IPS-18a (cell line): Measurements from ENCODE around the gene PRKCG.
"Not testable (repeated sequence)": the region's sequence is repeated elsewhere in the genome, so short reads cannot be mapped to it uniquely, and the experiment has no call there.

Experiments
- H3K27ac ChIP-seq: one replicate; pipeline ENCODE4 v1.5.1; 2013; ENCODE audit warnings: low read length
- H3K27me3 ChIP-seq: one replicate; pipeline ENCODE4 v1.6.1; 2013; ENCODE audit warnings: mild to moderate bottlenecking, low read length; ENCODE audit not compliant: control insufficient read depth, insufficient read depth
- H3K36me3 ChIP-seq: one replicate; pipeline ENCODE4 v1.6.1; 2013; ENCODE audit warnings: low read depth, low read length; ENCODE audit not compliant: control insufficient read depth
- H3K4me1 ChIP-seq: one replicate; pipeline ENCODE4 v1.6.1; 2013; ENCODE audit warnings: low read depth, low read length; ENCODE audit not compliant: control insufficient read depth
- H3K4me3 ChIP-seq: one replicate; pipeline ENCODE4 v1.5.1; 2013; ENCODE audit warnings: low read length
- H3K9ac ChIP-seq: one replicate; pipeline ENCODE4 v1.6.1; 2013; ENCODE audit warnings: mild to moderate bottlenecking, low read length, moderate library complexity
- H3K9me3 ChIP-seq: one replicate; pipeline ENCODE4 v1.6.1; 2013; ENCODE audit warnings: low read depth, low read length; ENCODE audit not compliant: control insufficient read depth

The PRKCG gene

DNA sequence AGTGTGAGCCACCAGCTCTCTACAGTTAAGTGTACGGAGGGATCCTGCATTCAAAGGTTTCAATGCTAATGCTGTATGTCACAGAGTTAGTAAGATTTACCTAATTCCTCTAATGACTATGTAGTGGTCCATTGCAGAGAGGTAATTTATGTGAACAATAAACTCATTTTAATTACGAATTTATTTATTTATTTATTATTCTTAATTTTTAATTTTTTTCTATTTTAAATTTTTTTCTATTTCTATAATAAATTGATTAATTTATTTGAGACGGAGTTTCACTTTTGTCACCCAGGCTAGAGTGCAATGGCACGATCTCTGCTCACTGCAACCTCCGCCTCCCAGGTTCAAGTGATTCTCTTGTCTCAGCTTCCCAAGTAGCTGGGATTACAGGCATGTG is 66.6 kb downstream of the PRKCG start:
- not testable (repeated sequence) for H3K27me3 ChIP-seq, H3K9me3 ChIP-seq, H3K9ac ChIP-seq, H3K4me3 ChIP-seq, H3K36me3 ChIP-seq, H3K27ac ChIP-seq
- H3K4me1 ChIP-seq, result peaks cover 13% of the 10 kb centered on the region

DNA sequence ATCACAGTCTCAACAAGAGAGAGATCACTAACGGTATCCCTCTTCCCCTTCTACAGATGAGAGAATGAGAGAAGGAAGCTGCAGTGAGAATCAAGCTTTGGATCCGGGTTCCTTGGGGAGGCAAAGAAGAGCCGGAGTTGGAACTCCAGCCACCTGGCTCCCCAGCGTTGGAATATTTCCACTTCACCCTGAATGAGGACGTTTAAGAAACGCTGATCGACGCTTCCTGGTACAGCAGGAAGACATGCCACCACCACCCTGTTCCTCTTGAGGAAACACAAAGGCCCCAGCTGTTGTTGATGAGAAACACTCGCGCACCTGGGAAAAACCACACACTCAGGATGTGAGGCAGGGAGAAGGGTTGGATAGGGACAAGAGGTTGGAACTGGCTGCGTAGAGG is 69.4 kb downstream of the PRKCG start:
- no peaks in the 10 kb centered on the region for H3K27me3 ChIP-seq
- no peak overlapping the region for H3K9ac ChIP-seq
- H3K4me1 ChIP-seq, result peaks cover 10% of the 10 kb centered on the region

DNA sequence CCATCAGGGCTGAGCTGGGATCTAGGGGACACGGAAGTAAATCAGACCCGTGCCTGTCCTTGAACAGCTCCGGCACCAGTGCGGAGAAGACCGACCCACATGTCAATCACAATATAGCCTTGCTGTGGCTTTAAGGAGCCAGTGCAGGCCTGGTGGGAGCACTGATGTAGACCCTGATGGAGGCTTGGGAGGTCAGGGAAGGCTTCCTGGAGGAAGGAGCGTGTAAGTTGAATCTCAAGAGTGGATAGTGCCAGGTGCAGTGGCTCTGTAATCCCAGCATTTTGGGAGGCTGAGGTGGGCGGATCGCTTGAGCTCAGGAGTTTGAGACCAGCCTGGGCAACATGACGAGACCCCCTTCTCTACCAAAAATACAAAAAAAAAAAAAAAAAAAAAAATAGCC is 70.0 kb downstream of the PRKCG start:
- Histone ChIP-seq H3K4me3 (no peak overlapping the region), H3K9ac (no peak overlapping the region), H3K27ac (no peak overlapping the region), H3K4me1 (peaks cover 15% of the 10 kb centered on the region), H3K27me3 (no peaks in the 10 kb centered on the region), H3K9me3 (no peaks in the 10 kb centered on the region), H3K36me3 (no peaks in the 10 kb centered on the region)

More for the DNA sequence above, 69.4 kb downstream of the PRKCG start:
- no peak overlapping the region for H3K27ac ChIP-seq
- H3K4me3 ChIP-seq, result no peak overlapping the region
- H3K9me3 ChIP-seq, result no peaks in the 10 kb centered on the region
- H3K36me3 ChIP-seq, result no peaks in the 10 kb centered on the region

DNA sequence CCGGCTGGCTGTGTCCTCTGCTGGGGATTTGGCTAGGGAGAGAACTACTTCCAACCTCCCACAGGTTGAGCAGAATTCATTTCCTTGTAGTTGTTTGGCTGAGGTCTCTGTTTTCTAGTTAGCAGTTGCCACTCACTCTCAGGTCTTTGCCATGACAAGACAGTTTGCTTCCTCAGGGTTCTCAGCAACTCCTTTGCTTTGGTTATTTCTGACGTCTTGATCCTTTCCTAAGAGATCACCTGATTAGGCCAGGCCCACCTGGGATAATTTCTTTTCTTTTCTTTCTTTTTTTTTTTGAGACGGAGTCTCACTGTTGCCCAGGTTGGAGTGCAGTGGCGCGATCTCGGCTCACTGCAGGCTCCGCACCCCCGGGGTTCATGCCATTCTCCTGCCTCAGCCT is 71.4 kb downstream of the PRKCG start:
- H3K4me1 ChIP-seq, result peaks cover 21% of the 10 kb centered on the region
- H3K9me3 ChIP-seq, result no peaks in the 10 kb centered on the region
- H3K9ac ChIP-seq, result no peak overlapping the region
- no peaks in the 10 kb centered on the region for H3K27me3 ChIP-seq
- no peak overlapping the region for H3K27ac ChIP-seq
- no peaks in the 10 kb centered on the region for H3K36me3 ChIP-seq
- H3K4me3 ChIP-seq, result no peak overlapping the region
